Fibroblast of skin of right quadriceps (primary cell): ENCODE measurements around the gene SEL1L3.

Experiments used
- DNase-seq: peaks from one replicate; pipeline ENCODE4 v3.0.0-alpha.2; 2013

The SEL1L3 gene

GRCh38 chr4:25816591-25817058, 46.2 kb downstream of the SEL1L3 start:
- no peak for DNase-seq

- peak; percentile 50 for DNase-seq
These were observed 47.2 kb downstream of the SEL1L3 start for GRCh38 chr4:25815586-25815985.

- DNase-seq, result no peak
These were observed 48.3 kb downstream of the SEL1L3 start for GRCh38 chr4:25814301-25815136.

GRCh38 chr4:25813448-25814106, 49.2 kb downstream of the SEL1L3 start:
- DNase-seq, result peak; percentile 80

GRCh38 chr4:25811841-25812240, 50.9 kb downstream of the SEL1L3 start:
- no peak for DNase-seq

- DNase-seq, result peak; percentile 31
These were observed 51.5 kb downstream of the SEL1L3 start for GRCh38 chr4:25811374-25811690.

GRCh38 chr4:25810461-25811373, 52.1 kb downstream of the SEL1L3 start:
- no peak for DNase-seq

GRCh38 chr4:25809996-25810395, 52.8 kb downstream of the SEL1L3 start:
- DNase-seq, result no peak

GRCh38 chr4:25807102-25807728, 55.6 kb downstream of the SEL1L3 start:
- no peak for DNase-seq

- DNase-seq, result no peak
These were observed 57.4 kb downstream of the SEL1L3 start for GRCh38 chr4:25805255-25805860.

- DNase-seq, result no peak
These were observed 59.0 kb downstream of the SEL1L3 start for GRCh38 chr4:25803720-25804225.

GRCh38 chr4:25801594-25801993, 61.2 kb downstream of the SEL1L3 start:
- no peak for DNase-seq

GRCh38 chr4:25800245-25800644, 62.5 kb downstream of the SEL1L3 start:
- DNase-seq, result no peak

- no peak for DNase-seq
These were observed 63.3 kb downstream of the SEL1L3 start for GRCh38 chr4:25799522-25799921.

- no peak for DNase-seq
These were observed 65.7 kb downstream of the SEL1L3 start for GRCh38 chr4:25797136-25797535.

- peak; percentile 95 for DNase-seq
These were observed 67.0 kb downstream of the SEL1L3 start for GRCh38 chr4:25795566-25796454.

GRCh38 chr4:25795091-25795490, 67.7 kb downstream of the SEL1L3 start:
- no peak for DNase-seq

GRCh38 chr4:25792876-25793275, 69.9 kb downstream of the SEL1L3 start:
- no peak for DNase-seq

GRCh38 chr4:25792200-25792791, 70.5 kb downstream of the SEL1L3 start:
- DNase-seq, result no peak

GRCh38 chr4:25790024-25790423, 72.8 kb downstream of the SEL1L3 start:
- DNase-seq, result no peak
